Chondrocyte (in vitro differentiated cells): Measurements from ENCODE around the gene MYL5. TPM values are rescaled to one million over a fixed set of nuclear protein-coding genes. Genes with fewer than 3 reads are reported as not detected.

Source experiments
- DNase-seq: peaks from one replicate; pipeline ENCODE4 v3.0.0; 2021; ENCODE audit warnings: mixed read lengths, low spot score
- H3K27ac Mint-ChIP-seq: one replicate; pipeline ENCODE4 v1.8.0; 2021; ENCODE audit warnings: mild to moderate bottlenecking, moderate library complexity, mixed read lengths; ENCODE audit not compliant: unreplicated experiment
- H3K27me3 Mint-ChIP-seq: 2 replicates; pipeline ENCODE4 v1.8.0; 2021; ENCODE audit warnings: low read depth, mixed read lengths
- H3K36me3 Mint-ChIP-seq: 2 replicates; pipeline ENCODE4 v1.8.0; 2021; ENCODE audit warnings: low read depth, mixed read lengths
- H3K4me1 Mint-ChIP-seq: 2 replicates; pipeline ENCODE4 v1.8.0; 2021; ENCODE audit warnings: low read depth, mild to moderate bottlenecking, mixed read lengths
- H3K4me3 Mint-ChIP-seq: one replicate; pipeline ENCODE4 v1.8.0; 2021; ENCODE audit warnings: mild to moderate bottlenecking, moderate library complexity, mixed read lengths; ENCODE audit not compliant: unreplicated experiment
- H3K9me3 Mint-ChIP-seq: 2 replicates; pipeline ENCODE4 v1.8.0; 2021; ENCODE audit warnings: low read depth, mixed read lengths
- total RNA-seq: library from RNA; stranded (reverse); gene quantifications from 3 replicates; pipeline ENCODE4 v1.2.1, GENCODE V29; 2021
- TF ChIP-seq, protein P1 (sequence below): fragments of 200-600 bp; sonication (generic); IDR thresholded peaks from 2 replicates; pipeline ENCODE4 v1.5.0; 2021; ENCODE audit warnings: antibody characterized with exemption, mild to moderate bottlenecking, moderate library complexity

The MYL5 gene
- total RNA-seq, 1 donor from 2014 or later: 22.8 TPM

DNA sequence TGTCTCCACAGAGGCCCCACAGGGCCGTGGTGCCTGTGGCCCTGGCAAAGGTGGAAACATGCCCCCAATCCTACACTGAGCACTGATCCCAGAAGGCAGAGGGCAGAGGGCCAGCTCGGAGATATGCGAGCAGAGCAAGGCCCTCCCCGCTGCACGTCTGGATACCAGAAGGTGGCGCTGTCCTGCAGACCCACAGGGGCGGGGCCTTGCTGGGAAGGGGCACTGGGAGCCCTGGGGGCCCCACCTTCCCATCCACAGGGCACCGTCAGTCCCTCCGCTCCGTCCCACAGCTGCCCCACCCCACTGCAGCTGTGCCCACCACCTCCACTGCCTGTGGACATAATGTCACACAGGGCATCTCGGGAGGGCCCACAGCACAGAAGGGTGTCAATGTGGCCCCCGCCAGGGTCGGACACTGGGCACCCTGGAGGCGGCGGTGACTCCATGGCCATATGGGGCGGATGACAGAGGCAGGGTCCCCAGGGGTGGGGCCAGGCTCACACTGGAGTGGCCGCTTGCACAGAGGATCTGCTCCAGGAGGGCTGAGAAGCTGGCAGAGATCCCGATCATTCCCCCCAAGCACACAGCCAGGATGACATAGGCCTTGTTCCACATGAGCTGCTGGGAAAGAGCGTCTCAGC lies 9.8 kb downstream of the MYL5 start:
- no peaks in the 10 kb centered on the region for H3K36me3 Mint-ChIP-seq
- H3K4me3 Mint-ChIP-seq: no peak overlapping the region
- no peaks in the 10 kb centered on the region for H3K9me3 Mint-ChIP-seq
- TF ChIP-seq, protein P1, sequence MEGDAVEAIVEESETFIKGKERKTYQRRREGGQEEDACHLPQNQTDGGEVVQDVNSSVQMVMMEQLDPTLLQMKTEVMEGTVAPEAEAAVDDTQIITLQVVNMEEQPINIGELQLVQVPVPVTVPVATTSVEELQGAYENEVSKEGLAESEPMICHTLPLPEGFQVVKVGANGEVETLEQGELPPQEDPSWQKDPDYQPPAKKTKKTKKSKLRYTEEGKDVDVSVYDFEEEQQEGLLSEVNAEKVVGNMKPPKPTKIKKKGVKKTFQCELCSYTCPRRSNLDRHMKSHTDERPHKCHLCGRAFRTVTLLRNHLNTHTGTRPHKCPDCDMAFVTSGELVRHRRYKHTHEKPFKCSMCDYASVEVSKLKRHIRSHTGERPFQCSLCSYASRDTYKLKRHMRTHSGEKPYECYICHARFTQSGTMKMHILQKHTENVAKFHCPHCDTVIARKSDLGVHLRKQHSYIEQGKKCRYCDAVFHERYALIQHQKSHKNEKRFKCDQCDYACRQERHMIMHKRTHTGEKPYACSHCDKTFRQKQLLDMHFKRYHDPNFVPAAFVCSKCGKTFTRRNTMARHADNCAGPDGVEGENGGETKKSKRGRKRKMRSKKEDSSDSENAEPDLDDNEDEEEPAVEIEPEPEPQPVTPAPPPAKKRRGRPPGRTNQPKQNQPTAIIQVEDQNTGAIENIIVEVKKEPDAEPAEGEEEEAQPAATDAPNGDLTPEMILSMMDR: peak; percentile 85
- no peaks in the 10 kb centered on the region for H3K27me3 Mint-ChIP-seq
- peaks cover 23% of the 10 kb centered on the region for H3K4me1 Mint-ChIP-seq
- H3K27ac Mint-ChIP-seq: no peak overlapping the region
- no peak for DNase-seq

DNA sequence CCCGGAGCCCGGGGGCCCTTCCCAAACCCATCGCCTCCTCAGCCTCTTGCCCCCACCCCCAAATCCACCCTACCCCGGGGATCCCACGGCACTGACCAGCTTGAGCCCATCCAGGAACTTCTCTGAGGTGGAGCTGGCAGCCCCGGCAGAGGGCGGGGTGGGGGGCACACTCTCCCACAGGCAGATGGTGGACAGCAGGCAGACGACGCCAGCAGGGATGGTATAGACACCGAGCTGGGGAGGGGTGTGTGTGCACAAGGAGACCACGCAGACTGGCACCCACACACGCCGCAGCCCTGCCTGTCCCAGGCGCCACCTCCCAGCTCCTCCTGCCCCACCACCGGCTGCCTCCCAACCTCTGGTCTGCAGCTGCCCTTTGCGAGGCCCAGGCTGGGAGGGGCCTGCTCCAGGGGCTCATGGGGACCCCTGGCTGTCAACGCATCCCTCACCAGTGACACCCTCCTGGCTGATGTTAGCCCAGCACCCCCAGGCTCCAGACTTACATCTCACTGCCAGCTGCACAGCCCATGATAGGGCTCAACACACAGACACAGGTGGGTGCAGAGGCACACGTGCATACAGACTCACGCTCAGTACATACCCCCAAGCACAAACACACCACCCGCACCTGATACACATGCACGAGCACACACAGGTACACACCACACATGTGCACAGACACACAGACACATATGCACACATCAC lies 10.4 kb downstream of the MYL5 start:
- peaks cover 23% of the 10 kb centered on the region for H3K4me1 Mint-ChIP-seq
- H3K9me3 Mint-ChIP-seq: no peaks in the 10 kb centered on the region
- H3K4me3 Mint-ChIP-seq: no peak overlapping the region
- no peak overlapping the region for H3K27ac Mint-ChIP-seq
- TF ChIP-seq, protein P1: no peak
- no peak for DNase-seq
- no peaks in the 10 kb centered on the region for H3K36me3 Mint-ChIP-seq
- no peaks in the 10 kb centered on the region for H3K27me3 Mint-ChIP-seq

DNA sequence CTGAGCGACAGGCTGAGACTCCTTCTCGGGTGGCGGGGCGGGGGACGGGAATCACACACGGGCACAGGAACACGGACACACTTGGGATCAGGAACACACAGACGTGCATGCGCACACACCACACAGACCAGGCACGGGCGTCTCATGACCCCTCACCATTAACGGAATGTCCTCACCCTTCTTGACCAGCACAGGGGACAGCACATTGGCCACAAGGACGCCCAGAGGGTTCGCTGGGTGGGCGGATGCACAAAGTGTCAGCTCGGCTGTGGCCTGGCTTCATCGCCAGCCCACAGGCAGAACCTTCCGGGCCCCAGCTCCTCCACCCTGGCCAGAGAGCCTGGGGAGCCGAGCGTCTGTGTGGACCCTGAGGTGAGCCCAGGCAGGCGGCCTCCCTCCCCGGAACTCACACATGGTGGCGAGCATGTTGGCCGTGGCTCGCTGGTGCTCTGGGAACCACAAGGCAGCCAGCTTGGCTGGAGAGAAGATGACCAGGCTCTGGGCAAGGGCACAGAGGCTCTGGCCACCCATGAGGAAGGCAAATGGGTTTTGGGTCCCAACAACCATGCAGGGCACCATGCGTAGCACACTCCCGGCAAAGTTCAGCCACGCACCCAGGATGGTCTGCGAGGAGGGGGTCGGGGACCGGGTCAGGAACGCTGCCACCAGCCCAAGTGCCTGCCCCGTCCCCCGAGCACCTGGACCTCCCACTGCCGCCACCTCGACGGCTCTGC lies 11.5 kb downstream of the MYL5 start:
- no peak overlapping the region for H3K27ac Mint-ChIP-seq
- no peak for DNase-seq
- TF ChIP-seq, protein P1: no peak
- no peaks in the 10 kb centered on the region for H3K36me3 Mint-ChIP-seq
- no peaks in the 10 kb centered on the region for H3K9me3 Mint-ChIP-seq
- H3K27me3 Mint-ChIP-seq: no peaks in the 10 kb centered on the region
- H3K4me1 Mint-ChIP-seq: peaks cover 17% of the 10 kb centered on the region
- H3K4me3 Mint-ChIP-seq: no peak overlapping the region

DNA sequence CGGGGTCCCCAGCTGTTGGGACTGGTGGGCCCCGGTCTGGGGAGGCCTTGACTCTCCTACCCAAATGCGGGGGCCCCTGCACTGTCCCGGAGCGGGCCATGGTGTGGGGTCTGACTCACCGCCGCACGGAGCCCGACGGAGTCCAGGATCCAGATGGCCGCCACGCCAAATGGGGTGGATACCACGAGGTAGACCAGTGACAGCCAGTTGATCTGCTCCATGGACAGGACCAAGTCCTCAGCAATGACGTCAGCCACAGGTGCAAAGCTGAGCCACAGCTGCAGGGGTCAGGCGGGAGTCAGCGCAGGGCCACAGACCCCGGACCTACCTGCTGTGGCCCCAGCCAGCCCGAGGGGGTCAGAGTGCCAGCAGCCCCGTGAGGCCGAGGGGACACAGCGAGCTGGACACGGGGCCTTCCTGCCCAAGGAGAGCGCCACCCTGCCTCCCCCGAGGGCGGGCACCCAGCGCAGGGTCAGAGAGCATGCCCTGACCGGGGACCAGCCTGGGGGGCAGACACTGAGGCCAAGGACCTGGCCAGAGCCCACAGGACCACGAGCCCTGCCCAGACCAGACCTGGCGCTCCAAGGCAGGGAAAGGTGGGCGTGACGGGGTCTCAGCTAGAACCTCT lies 12.2 kb downstream of the MYL5 start:
- peak; percentile 91 for DNase-seq
- H3K27ac Mint-ChIP-seq: no peak overlapping the region
- H3K36me3 Mint-ChIP-seq: no peaks in the 10 kb centered on the region
- H3K4me1 Mint-ChIP-seq: peaks cover 17% of the 10 kb centered on the region
- H3K4me3 Mint-ChIP-seq: no peak overlapping the region
- H3K27me3 Mint-ChIP-seq: no peaks in the 10 kb centered on the region
- TF ChIP-seq, protein P1: no peak
- H3K9me3 Mint-ChIP-seq: no peaks in the 10 kb centered on the region
